Activated T-helper 17 cell treated with anti-CD3 and anti-CD28 coated beads, Interleukin-2, amount 50 U/mL, for 72 hours (primary cell): ENCODE measurements around the gene PRADC1. TPM values are rescaled to one million over a fixed set of nuclear protein-coding genes. Genes with fewer than 3 reads are reported as not detected.

Source experiments
- ATAC-seq: fragments of 150-1000 bp; cut with Tn5 transposase; replicated peaks from 2 replicates; pipeline ENCODE4 v1.10.0; 2021; ENCODE audit warnings: mild to moderate bottlenecking, moderate library complexity
- H3K27ac Mint-ChIP-seq: one replicate; pipeline ENCODE4 v1.8.0; 2022; ENCODE audit warnings: mixed read lengths
- H3K27me3 Mint-ChIP-seq: one replicate; pipeline ENCODE4 v1.8.0; 2022; ENCODE audit warnings: mixed read lengths
- H3K36me3 Mint-ChIP-seq: one replicate; pipeline ENCODE4 v1.8.0; 2022; ENCODE audit warnings: low read depth, mild to moderate bottlenecking, mixed read lengths
- H3K4me1 Mint-ChIP-seq: one replicate; pipeline ENCODE4 v1.8.0; 2022; ENCODE audit warnings: mixed read lengths
- H3K4me3 Mint-ChIP-seq: one replicate; pipeline ENCODE4 v1.8.0; 2022; ENCODE audit warnings: mild to moderate bottlenecking, mixed read lengths
- H3K9me3 Mint-ChIP-seq: one replicate; pipeline ENCODE4 v1.8.0; 2022; ENCODE audit warnings: mixed read lengths
- total RNA-seq, 2 donors: library from RNA; stranded (reverse); gene quantifications; one replicate each; pipeline ENCODE4 v1.2.3, GENCODE V29; 2022

The PRADC1 gene
- total RNA-seq, 2 donors from 2014 or later = 10.0 to 16.0 TPM

GRCh38 chr2:73235315-73236028 lies 2.4 kb upstream of the PRADC1 start:
- H3K9me3 Mint-ChIP-seq = no peaks in the 10 kb centered on the region
- peaks cover 22% of the 10 kb centered on the region for H3K4me1 Mint-ChIP-seq
- peak overlapping the region; percentile 91 for H3K4me3 Mint-ChIP-seq
- H3K27me3 Mint-ChIP-seq = no peaks in the 10 kb centered on the region
- no peak for ATAC-seq
- peak overlapping the region; percentile 91 for H3K27ac Mint-ChIP-seq
- H3K36me3 Mint-ChIP-seq = peaks cover 66% of the 10 kb centered on the region

DNA sequence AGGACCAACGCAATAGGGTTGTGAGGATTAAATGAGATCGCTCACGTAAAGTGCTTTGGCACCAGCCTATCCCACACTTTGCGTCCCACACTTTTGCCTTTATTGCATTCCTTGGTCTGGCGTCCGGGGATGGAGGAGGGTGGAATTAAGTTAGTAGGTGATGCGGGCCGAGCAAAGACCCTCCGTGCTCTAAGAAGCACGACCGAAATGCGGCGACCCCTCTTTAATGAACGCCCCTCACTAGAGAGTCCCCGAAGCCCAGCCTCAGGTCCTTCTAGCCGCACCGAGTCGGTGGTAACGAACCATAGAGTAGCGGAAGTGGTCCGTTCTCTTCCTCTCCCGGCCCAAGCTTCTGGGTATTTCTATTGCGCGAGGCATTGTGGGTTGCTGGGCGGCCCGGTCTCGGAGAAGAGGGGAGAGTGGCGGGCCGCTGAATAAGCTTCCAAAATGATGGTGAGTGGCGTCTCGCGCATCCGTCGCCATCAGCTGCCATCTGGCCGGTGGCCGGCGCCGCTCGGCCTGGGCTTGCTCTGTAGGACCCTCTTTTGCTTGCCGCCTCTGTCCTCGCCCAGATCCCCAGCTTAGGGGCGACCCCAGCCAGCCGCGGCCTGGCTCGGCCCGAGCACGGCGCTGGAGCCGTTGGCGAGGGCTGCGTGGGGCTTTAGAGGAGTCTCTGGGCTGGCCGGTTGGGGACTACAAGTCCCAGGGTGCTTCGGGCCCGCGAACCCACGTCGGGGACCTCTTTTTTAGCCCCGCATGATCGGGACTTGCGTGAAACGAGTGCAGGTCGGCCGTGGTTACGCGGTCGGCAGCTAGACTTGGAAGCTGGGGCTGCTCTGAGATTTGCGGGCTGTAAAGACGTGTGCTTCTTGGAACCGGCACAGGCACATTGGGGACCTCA lies 1.1 kb upstream of the PRADC1 start, which contains the start of gene CCT7:
CCT7 (plus strand) TSS at position 377 of the 901 bp plus-strand sequence; CDS start at position 448, 71 bp downstream.
- peak within 1 kb of the TSS; percentile 91 for H3K27ac Mint-ChIP-seq
- no peaks in the 10 kb centered on the region for H3K27me3 Mint-ChIP-seq
- H3K36me3 Mint-ChIP-seq = peaks cover 53% of the 10 kb centered on the region
- peak; percentile 63 for ATAC-seq
- H3K4me3 Mint-ChIP-seq = peak within 1 kb of the TSS; percentile 91
- H3K9me3 Mint-ChIP-seq = no peaks in the 10 kb centered on the region
- peaks cover 22% of the 10 kb centered on the region for H3K4me1 Mint-ChIP-seq

GRCh38 chr2:73232403-73233153 lies 461 bp downstream of the PRADC1 start:
- Mint-ChIP-seq H3K27ac (peak overlapping the region; percentile 91), H3K36me3 (peaks cover 41% of the 10 kb centered on the region), H3K9me3 (no peaks in the 10 kb centered on the region), H3K27me3 (no peaks in the 10 kb centered on the region), H3K4me1 (peaks cover 17% of the 10 kb centered on the region), H3K4me3 (peak overlapping the region; percentile 91)
- ATAC-seq = no peak

GRCh38 chr2:73228631-73229030 lies 4.4 kb downstream of the PRADC1 start:
- no peak overlapping the region for H3K27ac Mint-ChIP-seq
- no peak overlapping the region for H3K4me3 Mint-ChIP-seq
- ATAC-seq = no peak

DNA sequence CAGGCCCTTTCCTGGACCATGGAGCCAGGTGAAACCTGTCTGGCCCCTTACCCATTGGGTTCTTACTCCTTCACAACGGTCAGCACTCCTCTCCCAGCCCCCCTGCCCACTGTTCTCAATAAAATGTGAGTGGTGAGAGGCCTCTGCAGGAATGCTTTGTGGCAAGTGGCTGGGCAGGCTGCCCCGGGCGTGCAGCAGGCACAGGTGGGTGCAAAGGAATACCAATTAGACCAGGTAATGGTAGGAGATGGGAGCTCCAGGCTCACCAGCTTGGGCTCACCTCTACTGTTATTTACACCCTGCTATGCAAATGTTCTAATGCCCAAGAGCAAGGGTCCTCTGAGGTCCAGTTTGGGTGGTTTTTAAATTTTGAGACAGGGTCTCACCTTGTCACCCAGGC lies 6.0 kb downstream of the PRADC1 start:
- Mint-ChIP-seq H3K4me3 (no peak overlapping the region), H3K27me3 (no peaks in the 10 kb centered on the region), H3K36me3 (peaks cover 34% of the 10 kb centered on the region), H3K4me1 (no peaks in the 10 kb centered on the region), H3K27ac (no peak overlapping the region), H3K9me3 (no peaks in the 10 kb centered on the region)
- ATAC-seq = no peak

More at GRCh38 chr2:73228631-73229030, 4.4 kb downstream of the PRADC1 start:
- Mint-ChIP-seq H3K4me1 (no peaks in the 10 kb centered on the region), H3K36me3 (peaks cover 24% of the 10 kb centered on the region), H3K27me3 (no peaks in the 10 kb centered on the region), H3K9me3 (no peaks in the 10 kb centered on the region)

DNA sequence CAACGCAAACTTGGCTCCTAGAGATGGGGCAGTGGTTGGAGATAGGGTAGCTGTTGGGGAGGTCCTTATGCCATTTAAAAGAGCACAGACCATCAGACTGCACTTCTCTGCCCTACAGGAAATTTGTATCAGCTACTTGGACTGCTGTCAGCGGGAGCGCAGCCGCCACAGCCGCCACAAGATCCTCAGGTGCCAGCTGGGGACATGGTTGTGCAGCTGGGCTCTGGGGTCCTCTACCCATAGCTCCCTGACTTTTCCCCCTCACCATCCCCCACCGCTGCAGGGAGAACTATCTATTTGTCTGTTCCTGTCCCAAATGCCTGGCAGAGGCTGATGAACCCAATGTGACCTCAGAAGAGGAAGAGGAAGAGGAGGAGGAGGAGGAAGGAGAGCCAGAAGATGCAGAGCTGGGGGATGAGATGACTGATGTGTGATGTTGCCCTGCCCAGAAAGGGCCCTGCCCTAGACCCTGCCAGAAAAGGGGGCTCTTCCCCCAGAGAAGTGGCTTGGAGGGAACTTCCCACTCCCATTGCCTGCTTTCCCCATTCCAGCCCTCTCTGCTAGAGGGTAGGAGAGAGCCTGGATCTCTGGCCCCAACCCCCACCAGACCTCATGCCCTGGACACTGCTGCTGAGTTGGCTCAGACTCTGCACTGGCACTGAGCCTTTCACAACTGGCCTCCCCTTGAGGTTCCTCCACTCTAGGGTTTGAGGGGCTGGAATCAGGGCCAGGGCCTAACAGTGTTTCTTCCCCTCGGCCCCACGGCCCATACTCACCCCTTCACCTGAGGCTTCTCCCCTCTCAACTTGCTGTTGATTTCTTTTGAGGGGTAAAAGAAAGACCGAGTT lies 7.3 kb downstream of the PRADC1 start:
- no peak for ATAC-seq
- H3K27me3 Mint-ChIP-seq = no peaks in the 10 kb centered on the region
- no peak overlapping the region for H3K27ac Mint-ChIP-seq
- peaks cover 48% of the 10 kb centered on the region for H3K36me3 Mint-ChIP-seq
- H3K9me3 Mint-ChIP-seq = no peaks in the 10 kb centered on the region
- no peak overlapping the region for H3K4me3 Mint-ChIP-seq
- no peaks in the 10 kb centered on the region for H3K4me1 Mint-ChIP-seq

GRCh38 chr2:73223821-73224220 lies 9.2 kb downstream of the PRADC1 start:
- peak overlapping the region; percentile 54 for H3K27ac Mint-ChIP-seq
- H3K4me1 Mint-ChIP-seq = no peaks in the 10 kb centered on the region

GRCh38 chr2:73218298-73218697 lies 14.7 kb downstream of the PRADC1 start:
- Mint-ChIP-seq H3K9me3 (no peaks in the 10 kb centered on the region), H3K27me3 (no peaks in the 10 kb centered on the region), H3K4me3 (no peak overlapping the region), H3K27ac (no peak overlapping the region), H3K36me3 (peaks cover 46% of the 10 kb centered on the region), H3K4me1 (peaks cover 8% of the 10 kb centered on the region)
- ATAC-seq = no peak

More at GRCh38 chr2:73223821-73224220, 9.2 kb downstream of the PRADC1 start:
- Mint-ChIP-seq H3K27me3 (no peaks in the 10 kb centered on the region), H3K36me3 (peaks cover 66% of the 10 kb centered on the region), H3K4me3 (no peak overlapping the region), H3K9me3 (no peaks in the 10 kb centered on the region)
- ATAC-seq = no peak

- no peaks in the 10 kb centered on the region for H3K27me3 Mint-ChIP-seq
- H3K36me3 Mint-ChIP-seq = peaks cover 41% of the 10 kb centered on the region
- H3K4me1 Mint-ChIP-seq = peaks cover 8% of the 10 kb centered on the region
- no peaks in the 10 kb centered on the region for H3K9me3 Mint-ChIP-seq
- ATAC-seq = no peak
- no peak overlapping the region for H3K27ac Mint-ChIP-seq
- no peak overlapping the region for H3K4me3 Mint-ChIP-seq
These were observed 15.2 kb downstream of the PRADC1 start for GRCh38 chr2:73217826-73218225.

DNA sequence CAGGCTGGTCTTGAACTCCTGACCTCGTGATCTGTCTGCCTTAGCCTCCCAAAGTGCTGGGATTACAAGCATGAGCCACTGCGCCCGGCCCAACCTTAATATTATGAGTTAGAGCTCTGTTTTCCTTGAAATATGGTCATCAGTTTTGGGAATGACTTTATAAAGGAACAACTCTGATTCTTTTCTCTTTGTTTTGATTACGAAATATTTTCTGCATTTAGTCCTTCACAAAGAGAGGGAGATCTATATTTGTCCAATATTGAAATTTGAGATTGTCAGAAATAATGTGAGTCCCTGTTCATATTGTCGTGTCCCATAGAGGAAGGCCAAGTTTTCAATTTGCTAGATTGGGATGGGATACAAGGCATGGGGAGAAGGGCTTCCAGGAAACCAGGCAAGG lies 15.9 kb downstream of the PRADC1 start:
- H3K27ac Mint-ChIP-seq = peak overlapping the region; percentile 53
- peaks cover 34% of the 10 kb centered on the region for H3K36me3 Mint-ChIP-seq
- H3K9me3 Mint-ChIP-seq = no peaks in the 10 kb centered on the region
- peaks cover 8% of the 10 kb centered on the region for H3K4me1 Mint-ChIP-seq
- H3K4me3 Mint-ChIP-seq = no peak overlapping the region
- H3K27me3 Mint-ChIP-seq = no peaks in the 10 kb centered on the region
- ATAC-seq = no peak

- Mint-ChIP-seq H3K27ac (peak overlapping the region; percentile 74), H3K9me3 (no peaks in the 10 kb centered on the region)
These were observed 17.8 kb downstream of the PRADC1 start for GRCh38 chr2:73215254-73215653.

DNA sequence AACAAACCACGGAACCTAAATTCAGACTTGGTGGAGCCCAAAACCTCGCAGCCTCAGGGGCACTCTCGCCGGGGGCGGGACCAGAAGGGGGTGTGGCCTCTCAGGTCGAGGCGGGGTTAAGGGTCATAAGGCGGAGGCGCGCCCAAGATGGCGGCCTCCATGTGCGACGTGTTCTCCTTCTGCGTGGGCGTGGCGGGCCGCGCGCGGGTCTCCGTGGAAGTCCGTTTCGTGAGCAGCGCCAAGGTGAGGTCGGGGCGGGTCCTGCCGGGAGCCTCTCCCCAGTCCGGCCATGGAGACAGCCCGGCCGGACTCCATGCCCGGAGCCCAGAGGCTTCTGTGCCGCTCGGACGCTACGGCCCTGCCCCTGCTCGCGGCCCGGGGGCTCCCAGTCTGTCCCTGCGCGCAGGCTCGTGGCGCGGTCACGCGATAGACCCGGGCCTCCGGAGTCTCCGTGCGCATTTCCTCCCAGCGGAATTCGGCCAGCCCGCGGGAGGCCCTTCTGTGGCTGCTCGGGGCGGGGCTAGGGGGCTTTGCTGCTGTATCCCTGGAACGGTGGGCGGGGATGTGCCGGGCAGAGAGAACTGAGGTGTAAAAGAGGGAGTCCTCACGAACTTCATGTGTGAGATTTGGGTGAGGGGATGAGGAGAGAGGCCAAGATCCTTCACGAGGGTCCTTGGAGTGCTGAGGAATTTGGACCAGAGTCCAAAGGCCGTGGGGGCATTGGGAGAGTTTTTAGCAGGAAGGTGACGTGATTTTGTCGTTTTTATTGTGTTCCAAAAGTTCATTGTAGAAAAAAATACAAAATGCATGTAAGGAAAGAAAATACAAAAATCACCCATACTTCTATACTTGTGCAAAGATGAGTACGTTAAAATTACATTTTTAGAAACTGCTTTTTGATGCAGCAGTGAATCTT lies 18.7 kb downstream of the PRADC1 start, which contains the start of gene SMYD5:
SMYD5 (plus strand) TSS at position 126 of the 916 bp plus-strand sequence; CDS start at position 148, 22 bp downstream.
- H3K9me3 Mint-ChIP-seq = no peaks in the 10 kb centered on the region
- peaks cover 2% of the 10 kb centered on the region for H3K27me3 Mint-ChIP-seq
- H3K27ac Mint-ChIP-seq = peak within 1 kb of the TSS; percentile 74
- H3K36me3 Mint-ChIP-seq = peaks cover 8% of the 10 kb centered on the region
- H3K4me3 Mint-ChIP-seq = peak within 1 kb of the TSS; percentile 98
- H3K4me1 Mint-ChIP-seq = peaks cover 8% of the 10 kb centered on the region
- ATAC-seq = peak; percentile 96

More at GRCh38 chr2:73215254-73215653, 17.8 kb downstream of the PRADC1 start:
- ATAC-seq = no peak
- H3K27me3 Mint-ChIP-seq = no peaks in the 10 kb centered on the region
- peaks cover 15% of the 10 kb centered on the region for H3K36me3 Mint-ChIP-seq
- H3K4me3 Mint-ChIP-seq = peak overlapping the region; percentile 98
- peaks cover 8% of the 10 kb centered on the region for H3K4me1 Mint-ChIP-seq
